ENCODE data around the gene CDK17. TPM values are rescaled to one million over a fixed set of nuclear protein-coding genes. Genes with fewer than 3 reads are reported as not detected.

Gene CDK17
- total and polyA plus RNA-seq, 9 of the 15 experiments (the other 6 are each of a cell fraction or from before 2014, with no cell fraction given), result 4.8 to 39.3 (median 21.6) TPM

- in situ Hi-C loops (cut with MboI), result no loop called here
- CTCF ChIA-PET (ENCODE audit: low intra/inter-chr PET ratio), result no interaction called here
- Histone ChIP-seq H3K4me1 (replicated peaks in 1 of 2; ENCODE audit: control insufficient read depth in 2 of 2, insufficient read depth in 2 of 2, low read length in 2 of 2) (peaks cover 0 to 4% of the 10 kb centered on the region in 2 experiments; a peak in 2 of 5 replicates), H3K4me2 (ENCODE audit: insufficient read depth, low read length) (no peak overlapping the region), H4K20me1 (replicated peaks; ENCODE audit: control insufficient read depth, insufficient read depth, low read length) (no peaks in the 10 kb centered on the region), H3K9me3 (replicated peaks; ENCODE audit: control insufficient read depth, insufficient read depth, low read depth, low read length) (no peaks in the 10 kb centered on the region), H3K9me1 (ENCODE audit: control insufficient read depth, insufficient read depth, low read length) (no peaks in the 10 kb centered on the region), H3K27me3 (ENCODE audit: control insufficient read depth in 2 of 2, insufficient read depth in 2 of 2, low read length in 2 of 2) (no peaks in the 10 kb centered on the region; a peak in 1 of 5 replicates), H3K27ac (ENCODE audit: extremely low read depth, low read depth, low read length) (no peak overlapping the region), H2AFZ (ENCODE audit: low read depth, low read length) (no peak overlapping the region), H3K9ac (ENCODE audit: insufficient read depth in 1 of 2, low read depth in 2 of 2, low read length in 2 of 2) (no peak overlapping the region), H3K79me2 (ENCODE audit: control insufficient read depth, insufficient read depth, low read length) (no peaks in the 10 kb centered on the region), H3K36me3 (ENCODE audit: control insufficient read depth, insufficient read depth, low read length) (no peaks in the 10 kb centered on the region), H3K4me3 (no peak overlapping the region)
- POLR2A ChIA-PET, result interaction anchor here (1.0 kb wide), 1 partner anchor 11 kb away, joined by 3 read pairs; no protein-coding TSS in a partner anchor
- 60% methylated on average over 16 of the region's 22 CpGs for WGBS (ENCODE audit: insufficient coverage, low coverage, missing lambda C conversion rate)
- DNase-seq (ENCODE audit: extremely low read depth in 1 of 4, low spot score in 3 of 4) (no peak), ATAC-seq (no peak), FAIRE-seq (no peak)
- no TSS peak for BruUV-seq (replicated peaks)
- TF ChIP-seq PHB (CRISPR knock-in tag; IDR thresholded peaks at IDR 0.05), result no peak
- TF ChIP-seq MAFF (IDR thresholded peaks at IDR 0.05; ENCODE audit: low read length), result 0 out of 2 replicates have a peak, but pooled peaks have one; percentile 19
- no peak for TF ChIP-seq ZNF184 (CRISPR knock-in tag; IDR thresholded peaks at IDR 0.05)
- no peak for TF ChIP-seq ZFP30 (CRISPR knock-in tag; IDR thresholded peaks at IDR 0.05; ENCODE audit: borderline replicate concordance)
- TF ChIP-seq MEF2A (IDR thresholded peaks at IDR 0.05; ENCODE audit: control insufficient read depth, low read depth, low read length), result no peak
- no peak for TF ChIP-seq ZNF347 (CRISPR knock-in tag; IDR thresholded peaks at IDR 0.05; ENCODE audit: low read depth)
- no peak; the same call in 1 of the 2 replicates for TF ChIP-seq MAFK (IDR thresholded peaks at IDR 0.05; ENCODE audit: low read length)
- TF ChIP-seq ZNF561 (CRISPR knock-in tag; conservative IDR thresholded peaks at IDR 0.05), result no peak
- peak; percentile 41; the same call in 1 of the 2 replicates for TF ChIP-seq ZNF316 (IDR thresholded peaks at IDR 0.05)
- intact Hi-C loops (cut with micrococcal nuclease), result no loop called here
Observed at GRCh38 chr12:96234591-96235483, 165.4 kb downstream of the CDK17 start.

Measured in K562 (cell line).